Osteocyte (in vitro differentiated cells): ENCODE measurements around the gene NOSTRIN. TPM values are rescaled to one million over a fixed set of nuclear protein-coding genes. Genes with fewer than 3 reads are reported as not detected.

Source experiments
- DNase-seq: peaks from one replicate; pipeline ENCODE4 v3.0.0; 2021; ENCODE audit warnings: mixed read lengths; ENCODE audit not compliant: unreplicated experiment; ENCODE audit errors: extremely low spot score
- H3K27ac Mint-ChIP-seq: one replicate; pipeline ENCODE4 v1.8.0; 2021; ENCODE audit warnings: mild to moderate bottlenecking, mixed read lengths; ENCODE audit not compliant: unreplicated experiment
- H3K27me3 Mint-ChIP-seq: one replicate; pipeline ENCODE4 v1.8.0; 2021; ENCODE audit warnings: mixed read lengths; ENCODE audit not compliant: unreplicated experiment
- H3K36me3 Mint-ChIP-seq: one replicate; pipeline ENCODE4 v1.8.0; 2021; ENCODE audit warnings: mixed read lengths; ENCODE audit not compliant: unreplicated experiment
- H3K4me1 Mint-ChIP-seq: one replicate; pipeline ENCODE4 v1.8.0; 2021; ENCODE audit warnings: mixed read lengths; ENCODE audit not compliant: unreplicated experiment
- H3K4me3 Mint-ChIP-seq: one replicate; pipeline ENCODE4 v1.8.0; 2021; ENCODE audit warnings: mild to moderate bottlenecking, moderate library complexity, mixed read lengths; ENCODE audit not compliant: unreplicated experiment
- H3K9me3 Mint-ChIP-seq: one replicate; pipeline ENCODE4 v1.8.0; 2021; ENCODE audit warnings: mixed read lengths; ENCODE audit not compliant: unreplicated experiment
- CTCF ChIP-seq: fragments of 200-600 bp; sonication (generic); IDR thresholded peaks from 2 replicates; pipeline ENCODE4 v1.5.0; 2021; ENCODE audit warnings: antibody characterized with exemption, mild to moderate bottlenecking, moderate library complexity
- total RNA-seq: library from RNA; stranded (reverse); gene quantifications from 2 replicates; pipeline ENCODE4 v1.2.1, GENCODE V29; 2021

NOSTRIN gene
- total RNA-seq, 1 donor from 2014 or later: not detected

GRCh38 chr2:168831662-168832061 lies 29.2 kb downstream of the NOSTRIN start:
- Mint-ChIP-seq H3K36me3 (no peaks in the 10 kb centered on the region), H3K27ac (no peak overlapping the region), H3K4me1 (peaks cover 4% of the 10 kb centered on the region), H3K27me3 (no peaks in the 10 kb centered on the region), H3K9me3 (no peaks in the 10 kb centered on the region), H3K4me3 (no peak overlapping the region)
- DNase-seq: no peak
- TF ChIP-seq CTCF: no peak

- Mint-ChIP-seq H3K4me3 (no peak overlapping the region), H3K36me3 (no peaks in the 10 kb centered on the region), H3K4me1 (no peaks in the 10 kb centered on the region), H3K27me3 (no peaks in the 10 kb centered on the region), H3K9me3 (no peaks in the 10 kb centered on the region), H3K27ac (no peak overlapping the region)
- no peak for DNase-seq
- TF ChIP-seq CTCF: no peak
These were observed 33.5 kb downstream of the NOSTRIN start for GRCh38 chr2:168835969-168836368.

GRCh38 chr2:168841445-168841844 lies 39.0 kb downstream of the NOSTRIN start:
- H3K4me3 Mint-ChIP-seq: no peak overlapping the region
- peaks cover 3% of the 10 kb centered on the region for H3K4me1 Mint-ChIP-seq
- no peaks in the 10 kb centered on the region for H3K36me3 Mint-ChIP-seq
- no peak for DNase-seq
- no peak overlapping the region for H3K27ac Mint-ChIP-seq
- no peak for TF ChIP-seq CTCF
- H3K9me3 Mint-ChIP-seq: no peaks in the 10 kb centered on the region
- H3K27me3 Mint-ChIP-seq: no peaks in the 10 kb centered on the region

GRCh38 chr2:168843253-168843652 lies 40.8 kb downstream of the NOSTRIN start:
- TF ChIP-seq CTCF: no peak
- Mint-ChIP-seq H3K27ac (no peak overlapping the region), H3K4me3 (no peak overlapping the region), H3K4me1 (peaks cover 3% of the 10 kb centered on the region), H3K36me3 (no peaks in the 10 kb centered on the region), H3K27me3 (no peaks in the 10 kb centered on the region), H3K9me3 (no peaks in the 10 kb centered on the region)
- no peak for DNase-seq

- Mint-ChIP-seq H3K4me1 (peaks cover 5% of the 10 kb centered on the region), H3K9me3 (no peaks in the 10 kb centered on the region)
- TF ChIP-seq CTCF: no peak
These were observed 45.8 kb downstream of the NOSTRIN start for GRCh38 chr2:168848225-168848624.

More at GRCh38 chr2:168848225-168848624, 45.8 kb downstream of the NOSTRIN start:
- DNase-seq: no peak
- Mint-ChIP-seq H3K27me3 (no peaks in the 10 kb centered on the region), H3K36me3 (no peaks in the 10 kb centered on the region), H3K4me3 (no peak overlapping the region), H3K27ac (no peak overlapping the region)
